Activated gamma-delta T cell (primary cell): ENCODE data around the gene WDSUB1.

Experiments
- DNase-seq: peaks from one replicate; lab custom pipeline; 2025; lab: John Stamatoyannopoulos, UW

The WDSUB1 gene

DNA sequence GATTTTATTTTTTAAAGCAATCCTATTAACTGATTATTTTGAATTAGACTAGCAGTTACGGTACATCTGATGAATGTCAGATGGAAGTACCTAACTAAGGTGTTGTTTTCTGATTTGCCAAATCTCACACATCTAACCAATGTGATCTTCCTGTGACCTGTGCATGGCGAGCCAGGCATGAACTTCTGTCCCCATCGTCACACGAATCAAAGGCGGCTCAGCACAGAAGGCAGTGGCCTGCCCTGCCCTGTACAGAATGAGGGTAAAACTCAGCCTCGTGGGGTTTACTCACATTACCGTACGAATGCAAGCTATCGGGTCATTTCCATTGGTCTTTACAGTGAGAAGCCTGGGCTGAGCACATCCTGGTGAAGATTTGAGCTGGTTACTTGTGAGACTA, 87.3 kb downstream of the WDSUB1 start:
- DNase-seq, result no peak

DNA sequence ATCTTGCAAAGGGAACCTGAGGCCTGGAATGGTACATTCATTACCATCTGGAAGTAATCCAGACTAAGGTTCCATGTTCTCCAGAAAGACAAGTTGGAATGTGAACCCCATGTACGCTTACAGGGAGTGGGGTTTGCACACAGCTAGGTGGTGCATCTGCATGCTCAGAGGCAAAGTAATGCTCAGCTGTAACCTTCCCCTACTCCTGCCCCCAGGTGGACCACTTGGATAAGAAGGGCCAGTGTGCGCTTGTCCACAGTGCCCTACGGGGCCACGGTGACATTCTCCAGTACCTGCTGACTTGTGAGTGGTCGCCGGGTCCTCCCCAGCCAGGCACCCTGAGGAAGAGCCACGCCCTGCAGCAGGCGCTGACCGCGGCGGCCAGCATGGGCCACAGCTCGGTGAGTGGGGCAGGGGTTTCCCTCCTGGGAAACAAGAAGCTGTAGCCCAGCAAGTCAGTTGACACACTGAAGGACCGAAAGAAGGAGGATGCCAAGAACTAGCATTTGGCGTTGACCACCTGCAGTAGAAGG, 90.0 kb downstream of the WDSUB1 start:
- no peak for DNase-seq

DNA sequence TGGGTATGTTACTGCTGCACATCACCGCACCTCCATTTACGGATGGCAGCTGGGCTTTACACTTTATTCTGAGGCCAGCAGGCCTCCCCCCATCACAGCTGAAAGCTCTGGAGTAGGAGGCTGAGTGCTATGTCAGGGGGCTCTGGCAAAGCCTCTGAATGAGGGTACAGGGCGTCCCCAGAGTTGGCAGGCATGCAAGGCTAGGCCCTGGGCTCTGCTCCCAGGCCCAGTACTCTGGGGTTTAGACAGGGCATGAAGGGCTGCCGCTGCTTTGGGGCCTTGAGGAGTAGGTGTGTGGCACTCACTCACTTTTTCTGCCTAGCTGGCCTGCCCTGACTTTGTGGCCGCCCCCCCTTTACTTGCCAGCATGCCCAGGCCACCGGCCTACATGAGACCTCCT, 90.8 kb downstream of the WDSUB1 start:
- DNase-seq, result no peak

DNA sequence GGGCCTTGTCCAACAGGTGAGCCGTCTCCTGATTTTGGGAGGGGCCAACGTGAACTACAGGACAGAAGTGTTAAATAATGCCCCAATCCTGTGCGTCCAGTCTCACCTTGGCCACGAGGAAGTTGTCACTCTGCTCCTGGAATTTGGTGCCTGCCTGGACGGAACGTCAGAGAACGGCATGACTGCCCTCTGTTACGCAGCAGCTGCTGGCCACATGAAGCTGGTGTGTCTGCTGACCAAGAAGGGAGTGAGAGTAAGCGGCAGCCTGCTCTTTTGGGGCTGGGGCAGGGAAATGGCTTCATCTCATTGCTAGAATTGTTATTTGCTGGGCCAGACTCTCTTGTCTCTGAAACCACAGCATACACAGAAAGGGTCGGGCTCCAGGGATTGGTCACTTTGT, 92.3 kb downstream of the WDSUB1 start:
- no peak for DNase-seq

DNA sequence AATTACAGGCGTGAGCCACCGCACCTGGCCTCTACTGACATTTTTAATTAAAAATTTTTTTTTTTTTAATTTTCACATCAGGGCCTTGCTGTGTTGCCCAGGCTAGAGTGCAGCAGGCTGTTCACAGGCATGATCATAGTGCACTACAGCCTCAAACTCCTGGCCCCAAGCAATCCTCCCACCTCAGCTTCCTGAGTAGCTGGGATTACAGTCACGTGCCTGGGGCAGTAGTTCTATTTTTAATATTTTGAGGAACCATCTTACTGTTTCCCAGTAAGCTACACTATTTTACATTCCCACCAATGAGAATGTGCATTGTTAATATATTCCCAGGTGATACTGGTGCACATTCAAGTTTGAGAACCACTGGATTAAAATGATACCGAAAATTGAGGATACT, 92.7 kb downstream of the WDSUB1 start:
- DNase-seq, result no peak

DNA sequence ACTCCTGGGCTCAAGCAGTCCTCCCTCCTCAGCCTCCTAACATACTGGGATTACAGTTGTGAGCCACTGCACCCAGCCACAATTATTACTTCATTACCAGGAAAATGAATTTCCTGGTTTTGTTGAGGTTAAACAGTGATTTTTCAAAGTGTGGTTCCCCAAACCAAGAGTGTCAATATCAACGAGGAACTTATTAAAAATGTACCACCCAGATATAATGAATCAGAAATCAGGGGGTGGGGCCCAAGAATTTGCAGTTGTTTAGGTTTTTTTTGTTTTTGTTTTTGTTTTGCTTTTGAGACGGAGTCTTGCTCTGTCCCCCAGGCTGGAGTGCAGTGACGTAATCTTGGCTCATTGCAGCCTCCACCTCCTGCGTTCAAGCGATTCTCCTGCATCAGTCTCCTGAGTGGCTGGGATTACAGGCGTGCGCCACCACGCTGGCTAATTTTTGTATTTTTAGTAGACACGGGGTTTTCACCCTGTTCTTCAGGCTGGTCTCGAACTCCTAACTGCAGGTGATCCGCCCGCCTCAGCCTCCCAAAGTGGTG, 94.1 kb downstream of the WDSUB1 start:
- DNase-seq, result no peak

DNA sequence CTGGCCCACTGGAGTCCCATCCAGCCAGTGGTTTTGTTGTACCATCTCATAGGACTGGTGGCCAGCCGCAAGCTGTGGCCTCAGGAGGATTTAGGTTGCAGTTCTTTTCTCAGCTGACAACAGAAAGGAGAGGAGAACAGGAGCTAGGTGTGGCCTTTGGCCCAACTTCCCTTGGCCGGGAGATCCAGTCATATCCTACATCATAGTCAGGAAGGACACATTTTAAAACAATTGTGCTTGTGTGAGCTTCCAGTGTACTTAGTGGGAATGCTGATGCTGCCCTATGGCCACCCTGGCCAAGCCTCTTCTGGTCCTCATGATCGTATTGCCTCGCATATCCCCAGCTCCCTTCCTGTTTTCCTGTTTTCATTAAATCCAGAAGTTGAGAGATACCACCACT, 98.1 kb downstream of the WDSUB1 start:
- no peak for DNase-seq

DNA sequence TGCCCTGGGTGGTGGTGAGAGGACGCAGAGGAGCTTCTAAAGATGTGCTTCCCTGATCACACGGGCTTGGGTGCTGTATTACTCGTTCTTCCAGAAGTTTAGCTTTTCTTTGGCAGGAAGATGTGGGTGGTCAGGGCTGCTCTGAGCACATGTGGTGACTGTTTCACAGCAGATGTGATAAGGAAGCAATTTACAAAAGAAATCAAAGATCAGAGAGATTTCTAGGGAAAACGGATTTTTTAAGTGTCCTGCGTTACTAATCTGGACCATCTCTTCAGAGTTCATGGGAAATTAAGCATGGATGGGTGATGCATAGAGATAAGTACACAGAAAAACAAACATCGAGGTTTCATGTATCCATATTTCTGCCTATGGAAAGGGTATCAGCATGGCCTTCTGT, 99.4 kb downstream of the WDSUB1 start:
- DNase-seq, result no peak

DNA sequence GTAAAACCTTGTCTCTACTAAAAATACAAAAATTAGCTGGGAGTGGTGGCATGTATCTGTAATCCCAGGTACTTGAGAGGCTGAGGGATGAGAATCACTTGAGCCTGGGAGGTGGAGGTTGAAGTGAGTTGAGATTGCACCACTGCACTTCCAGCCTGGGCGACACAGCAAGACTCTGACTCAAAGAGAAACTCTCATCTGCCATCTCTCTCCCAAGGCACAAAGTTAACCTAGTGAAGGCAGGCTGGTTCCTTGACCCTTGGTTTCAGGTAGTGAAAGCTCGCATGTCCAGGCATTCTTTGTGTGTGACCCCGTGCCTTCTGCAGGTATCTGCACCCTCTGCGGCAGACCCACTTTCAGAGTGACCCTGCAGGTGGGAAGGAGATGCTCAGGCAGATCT, 100.0 kb downstream of the WDSUB1 start:
- no peak for DNase-seq
